Activated T-cell treated with anti-CD3 and anti-CD28 coated beads, Interleukin-2, amount 50 U/mL, for 24 hours (primary cell): ENCODE data around the gene LRRC73.
A peak's percentile ranks its signal among the peaks of the same experiment; 100 is the strongest.
"Not testable (repeated sequence)": the region's sequence is repeated elsewhere in the genome, so short reads cannot be mapped to it uniquely, and the experiment has no call there.

Source experiments
- DNase-seq: peaks from one replicate; pipeline ENCODE4 v3.0.0-alpha.2; 2020
- H3K27ac Mint-ChIP-seq: 2 replicates; pipeline ENCODE4 v1.8.0; 2020; ENCODE audit warnings: mild to moderate bottlenecking, mixed read lengths
- H3K27me3 Mint-ChIP-seq: 2 replicates; pipeline ENCODE4 v1.8.0; 2020; ENCODE audit warnings: mixed read lengths
- H3K36me3 Mint-ChIP-seq: 2 replicates; pipeline ENCODE4 v1.8.0; 2020; ENCODE audit warnings: low read depth, mixed read lengths
- H3K4me1 Mint-ChIP-seq: 2 replicates; pipeline ENCODE4 v1.8.0; 2020; ENCODE audit warnings: low read depth, mixed read lengths
- H3K4me3 Mint-ChIP-seq: 2 replicates; pipeline ENCODE4 v1.8.0; 2020; ENCODE audit warnings: mild to moderate bottlenecking, moderate library complexity, mixed read lengths
- H3K9me3 Mint-ChIP-seq: 2 replicates; pipeline ENCODE4 v1.8.0; 2020; ENCODE audit warnings: mixed read lengths

The LRRC73 gene, protein sequence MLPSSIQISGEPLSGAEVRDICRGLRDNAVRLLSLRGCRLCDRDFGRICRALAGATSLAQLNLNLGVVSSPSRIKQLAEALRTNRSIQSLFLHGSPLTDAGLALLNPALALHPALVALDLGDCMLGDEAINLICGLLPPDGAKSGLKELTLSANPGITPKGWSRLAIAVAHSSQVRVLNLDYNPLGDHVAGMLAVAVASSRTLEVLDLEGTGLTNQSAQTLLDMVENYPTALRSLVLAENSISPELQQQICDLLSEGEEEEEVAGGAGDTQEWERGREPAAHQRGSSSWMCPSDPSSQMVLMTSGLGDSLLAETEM

DNA sequence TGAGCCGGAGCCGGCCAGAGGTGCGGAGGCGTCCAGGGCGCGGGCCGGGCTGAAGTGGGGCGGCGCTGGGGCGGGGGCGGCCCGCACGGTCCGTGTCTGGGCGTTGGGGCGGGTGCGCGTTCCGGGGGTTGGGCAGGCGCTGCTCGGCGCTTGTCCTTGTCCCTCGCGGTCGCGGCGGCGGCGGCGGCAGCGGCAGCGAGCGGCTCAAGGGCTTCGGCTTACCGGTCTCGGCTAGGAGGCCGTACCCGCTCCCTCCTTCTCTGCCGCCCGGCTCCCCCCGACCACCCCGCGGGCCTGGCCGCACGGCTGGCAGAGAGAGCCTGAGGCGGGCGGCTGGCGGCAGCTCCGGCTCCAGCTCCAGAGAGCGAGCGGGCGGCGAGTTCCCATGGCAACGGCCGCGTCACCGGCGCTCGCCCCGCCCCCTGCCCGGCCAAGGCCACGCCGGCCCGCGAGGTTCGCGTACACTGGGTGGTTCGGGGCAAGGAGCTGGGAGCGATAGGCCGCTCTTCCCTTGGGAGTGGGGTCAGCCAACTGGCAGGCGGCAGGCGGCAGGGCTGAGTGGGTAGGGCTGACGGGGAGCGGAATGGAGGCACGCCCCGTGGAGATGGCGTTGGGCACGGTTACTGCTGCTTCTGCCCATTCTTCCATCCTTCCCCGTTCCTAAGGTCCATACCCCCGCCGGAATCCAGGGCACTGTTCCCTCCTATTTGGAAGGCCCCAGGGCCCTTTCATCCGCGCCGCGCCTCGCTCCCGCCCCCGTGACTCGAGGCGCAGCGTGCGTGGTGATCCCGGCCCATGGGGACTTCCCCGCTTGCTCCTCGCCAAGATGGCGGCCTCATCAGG lies at the start of gene LRRC73:
Gene LRRC73 (minus strand): TSS at position 363 of the 843 bp plus-strand sequence. CDS start 561 bp downstream, outside the sequence.
- H3K9me3 Mint-ChIP-seq, result no peaks in the 10 kb centered on the region
- peaks cover 20% of the 10 kb centered on the region for H3K27me3 Mint-ChIP-seq
- peak; percentile 88 for DNase-seq
- H3K27ac Mint-ChIP-seq, result peak within 1 kb of the TSS; percentile 66
- peaks cover 38% of the 10 kb centered on the region for H3K4me1 Mint-ChIP-seq
- H3K36me3 Mint-ChIP-seq, result peaks cover 54% of the 10 kb centered on the region
- H3K4me3 Mint-ChIP-seq, result peak within 1 kb of the TSS; percentile 70

DNA sequence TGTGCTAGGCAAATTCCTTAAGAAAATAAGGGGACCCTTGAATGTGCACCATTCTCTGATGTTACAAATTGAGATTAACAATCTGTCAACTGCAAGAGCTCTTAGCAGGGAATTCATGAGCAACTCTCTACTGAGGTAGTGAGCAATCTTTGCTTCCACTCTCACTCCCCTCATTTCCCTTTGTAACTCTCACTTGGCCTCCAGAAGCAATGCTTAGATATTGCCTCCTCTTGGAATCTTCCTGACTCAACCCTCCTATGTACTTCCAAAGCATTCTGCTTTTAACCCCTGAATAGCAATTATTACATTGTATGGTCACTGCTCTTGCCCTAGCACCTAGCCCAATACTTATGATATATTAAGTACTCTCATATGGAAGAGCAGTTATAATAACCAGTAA lies 49.2 kb upstream of the LRRC73 start:
- no peak overlapping the region for H3K4me3 Mint-ChIP-seq

DNA sequence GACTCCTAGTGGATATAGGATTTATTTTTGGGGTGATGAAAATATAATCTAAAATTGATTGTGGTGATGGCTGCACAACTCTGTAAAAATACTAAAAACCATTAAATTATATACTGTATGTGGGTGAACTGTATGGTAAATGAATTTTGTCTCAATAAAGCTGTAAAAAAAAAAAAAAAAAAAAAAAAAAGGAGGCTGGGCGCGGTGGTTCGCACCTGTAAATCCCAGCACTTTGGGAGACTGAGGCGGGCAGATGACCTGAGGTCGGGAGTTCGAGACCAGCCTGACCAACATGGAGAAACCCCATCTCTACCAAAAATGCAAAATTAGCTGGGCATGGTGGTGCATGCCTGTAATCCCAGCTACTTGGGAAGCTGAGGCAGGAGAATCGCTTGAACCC lies 47.5 kb upstream of the LRRC73 start:
- peaks cover 98% of the 10 kb centered on the region for H3K36me3 Mint-ChIP-seq
- not testable (repeated sequence) for H3K27me3 Mint-ChIP-seq, H3K9me3 Mint-ChIP-seq, H3K27ac Mint-ChIP-seq, H3K4me3 Mint-ChIP-seq, H3K4me1 Mint-ChIP-seq, DNase-seq

More for the DNA sequence above, 49.2 kb upstream of the LRRC73 start:
- Mint-ChIP-seq H3K9me3 (no peaks in the 10 kb centered on the region), H3K36me3 (peaks cover 98% of the 10 kb centered on the region), H3K27me3 (no peaks in the 10 kb centered on the region), H3K27ac (no peak overlapping the region), H3K4me1 (no peaks in the 10 kb centered on the region)
- no peak for DNase-seq

DNA sequence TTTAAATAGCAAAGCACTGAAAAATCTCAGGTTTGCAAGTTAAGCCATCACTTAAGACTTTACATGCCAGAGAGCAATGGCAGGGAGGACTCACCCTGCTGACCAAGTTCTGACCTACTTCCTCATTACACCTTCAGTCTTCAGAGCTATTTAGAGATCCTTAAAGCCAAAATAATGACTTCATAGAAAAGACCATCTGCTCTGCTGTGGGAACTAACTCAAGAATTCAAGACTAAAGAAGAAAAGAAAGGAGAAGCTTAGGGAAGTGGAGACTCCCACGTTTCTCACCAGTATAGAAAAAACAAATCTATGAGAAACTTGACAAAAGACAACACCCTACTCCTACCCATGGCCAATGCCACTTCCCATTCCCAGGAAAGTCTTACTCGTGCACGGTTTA lies 37.1 kb upstream of the LRRC73 start:
- Mint-ChIP-seq H3K9me3 (no peaks in the 10 kb centered on the region), H3K4me1 (no peaks in the 10 kb centered on the region), H3K27ac (peak overlapping the region; percentile 13)

DNA sequence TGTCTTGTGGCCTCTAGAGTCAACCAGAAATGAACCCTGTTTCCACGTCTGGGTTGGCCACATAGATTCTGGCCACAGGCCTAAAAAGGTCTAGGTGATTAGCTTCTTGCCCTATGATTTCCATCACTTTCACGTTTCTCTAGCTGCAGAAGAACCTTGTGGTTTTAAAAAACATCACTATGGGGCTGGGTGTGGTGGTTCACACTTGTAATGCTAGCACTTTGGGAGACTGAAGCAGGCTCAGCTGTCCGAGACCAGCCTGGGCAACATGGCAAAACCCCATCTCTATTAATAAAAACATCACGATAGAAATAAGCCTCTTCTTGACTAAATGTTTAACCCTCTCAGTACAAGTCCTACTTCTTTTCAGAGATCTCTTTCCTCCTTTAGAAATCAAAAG lies 34.3 kb upstream of the LRRC73 start:
- H3K27ac Mint-ChIP-seq, result no peak overlapping the region
- DNase-seq, result no peak
- no peaks in the 10 kb centered on the region for H3K4me1 Mint-ChIP-seq
- H3K36me3 Mint-ChIP-seq, result peaks cover 86% of the 10 kb centered on the region
- H3K4me3 Mint-ChIP-seq, result no peak overlapping the region
- H3K9me3 Mint-ChIP-seq, result no peaks in the 10 kb centered on the region
- H3K27me3 Mint-ChIP-seq, result no peaks in the 10 kb centered on the region

More for the DNA sequence above, 37.1 kb upstream of the LRRC73 start:
- H3K36me3 Mint-ChIP-seq, result peaks cover 92% of the 10 kb centered on the region
- no peak overlapping the region for H3K4me3 Mint-ChIP-seq
- DNase-seq, result no peak
- no peaks in the 10 kb centered on the region for H3K27me3 Mint-ChIP-seq

DNA sequence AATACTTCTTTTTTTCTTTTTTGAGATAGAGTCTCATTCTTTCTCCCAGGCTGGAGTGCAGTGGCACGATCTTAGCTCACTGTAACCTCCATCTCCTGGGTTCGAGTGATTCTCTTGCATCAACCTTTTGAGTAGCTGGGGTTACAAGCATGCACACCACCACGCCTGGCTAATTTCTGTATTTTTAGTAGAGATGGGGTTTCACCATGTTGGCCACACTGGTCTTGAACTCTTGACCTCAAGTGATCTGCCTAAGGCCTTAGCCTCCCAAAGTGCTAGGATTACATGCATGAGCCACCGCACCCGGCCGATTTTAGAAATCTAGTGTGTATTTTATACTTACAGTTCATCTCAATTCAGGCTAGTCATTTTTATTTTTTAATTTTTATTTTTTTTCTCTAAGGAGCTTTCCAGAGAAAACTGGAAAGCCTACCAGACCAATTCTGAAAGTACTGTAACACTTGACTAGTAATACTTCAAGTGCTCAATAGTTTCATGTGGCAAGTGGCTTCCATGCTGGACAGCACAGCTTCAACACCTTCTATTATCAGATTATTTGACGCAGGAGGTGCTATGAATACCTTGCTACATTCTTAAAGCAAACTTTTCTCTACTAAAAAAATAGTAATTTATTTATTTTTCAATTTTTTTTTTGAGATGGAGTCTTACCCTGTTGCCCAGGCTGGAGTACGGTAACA lies 31.8 kb upstream of the LRRC73 start:
- H3K9me3 Mint-ChIP-seq, result no peaks in the 10 kb centered on the region
- peak overlapping the region; percentile 16 for H3K27ac Mint-ChIP-seq
- no peaks in the 10 kb centered on the region for H3K27me3 Mint-ChIP-seq
- no peak for DNase-seq
- H3K36me3 Mint-ChIP-seq, result peaks cover 88% of the 10 kb centered on the region
- no peak overlapping the region for H3K4me3 Mint-ChIP-seq
- H3K4me1 Mint-ChIP-seq, result no peaks in the 10 kb centered on the region

DNA sequence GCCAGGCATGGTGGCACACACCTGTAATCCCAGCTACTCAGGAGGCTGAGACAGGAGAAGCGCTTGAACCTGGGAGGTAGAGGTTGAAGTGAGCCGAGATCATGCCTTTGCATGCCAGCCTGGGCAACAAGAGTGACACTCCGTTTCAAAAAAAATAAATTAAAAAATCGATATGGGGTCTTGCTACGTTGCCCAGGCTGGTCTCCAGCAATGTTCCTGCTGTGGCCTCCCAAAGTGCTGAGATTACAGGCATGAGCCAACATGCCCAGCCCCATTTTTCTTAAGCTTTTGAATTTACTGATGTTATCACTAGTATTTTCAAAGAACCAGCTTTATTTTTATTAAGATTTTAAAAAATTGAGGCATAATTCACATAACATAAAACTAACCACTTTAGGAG lies 30.4 kb upstream of the LRRC73 start:
- Mint-ChIP-seq H3K4me1 (no peaks in the 10 kb centered on the region), H3K9me3 (no peaks in the 10 kb centered on the region), H3K4me3 (no peak overlapping the region), H3K27ac (no peak overlapping the region), H3K27me3 (no peaks in the 10 kb centered on the region), H3K36me3 (peaks cover 88% of the 10 kb centered on the region)
- no peak for DNase-seq

DNA sequence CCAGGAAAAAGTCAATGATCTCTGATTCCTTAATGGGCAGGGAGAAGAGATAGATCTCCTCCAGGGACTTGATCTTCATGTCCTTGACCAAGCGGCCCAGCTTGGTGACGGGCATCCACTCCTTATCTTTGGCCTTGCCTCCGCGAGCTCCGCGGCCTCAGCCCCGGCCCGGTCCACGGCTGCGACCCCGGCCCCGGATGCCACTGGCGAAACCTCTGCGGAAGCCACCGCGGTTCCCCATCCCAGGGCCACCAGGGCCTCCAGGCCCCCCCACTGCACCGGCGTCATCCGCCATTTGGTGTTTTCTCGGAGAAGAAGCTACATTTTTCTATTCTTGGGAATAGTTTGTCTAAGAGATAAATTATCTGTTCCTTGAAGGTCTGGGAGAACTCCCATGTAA lies 29.3 kb upstream of the LRRC73 start:
- not testable (repeated sequence) for H3K4me1 Mint-ChIP-seq, DNase-seq, H3K27me3 Mint-ChIP-seq, H3K4me3 Mint-ChIP-seq, H3K27ac Mint-ChIP-seq, H3K9me3 Mint-ChIP-seq
- H3K36me3 Mint-ChIP-seq, result peaks cover 90% of the 10 kb centered on the region

DNA sequence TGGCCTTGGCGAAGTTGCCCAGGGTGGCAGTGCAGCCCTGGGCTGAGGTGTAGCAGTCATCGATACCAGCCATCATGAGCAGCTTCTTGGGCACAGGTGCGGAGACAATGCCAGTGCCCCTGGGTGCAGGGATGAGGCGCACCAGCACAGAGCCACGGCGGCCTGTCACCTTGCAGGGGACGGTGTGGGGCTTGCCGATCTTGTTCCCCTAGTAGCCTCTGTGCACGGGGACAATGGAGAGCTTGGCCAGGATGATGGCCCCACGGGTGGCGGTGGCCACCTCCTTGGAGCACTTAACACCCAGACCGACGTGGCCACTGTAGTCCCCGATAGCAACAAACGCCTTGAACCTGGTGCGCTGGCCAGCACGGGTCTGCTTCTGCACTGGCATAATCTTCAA lies 28.8 kb upstream of the LRRC73 start:
- not testable (repeated sequence) for H3K27me3 Mint-ChIP-seq, H3K4me1 Mint-ChIP-seq, DNase-seq, H3K9me3 Mint-ChIP-seq, H3K4me3 Mint-ChIP-seq, H3K27ac Mint-ChIP-seq
- peaks cover 91% of the 10 kb centered on the region for H3K36me3 Mint-ChIP-seq

DNA sequence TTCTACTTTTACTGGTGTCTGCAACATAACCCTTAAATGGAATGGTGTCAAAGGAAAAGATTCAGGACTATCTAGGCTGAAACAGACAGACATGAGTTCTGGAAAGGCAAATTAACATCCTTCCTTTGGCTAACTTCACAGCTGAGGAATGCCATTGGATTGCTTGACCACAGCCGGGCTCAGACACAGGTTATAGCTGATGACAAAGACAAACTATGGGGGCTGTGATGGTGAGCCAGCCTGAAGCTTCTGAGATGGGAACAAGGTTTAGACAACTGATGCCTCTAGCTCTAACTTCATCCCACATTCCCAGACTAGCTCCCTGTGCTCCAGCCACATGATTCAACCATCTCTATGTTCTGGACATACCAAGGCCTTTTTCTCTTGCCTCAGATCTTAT lies 22.1 kb upstream of the LRRC73 start:
- Mint-ChIP-seq H3K4me3 (no peak overlapping the region), H3K4me1 (no peaks in the 10 kb centered on the region), H3K27me3 (no peaks in the 10 kb centered on the region), H3K9me3 (no peaks in the 10 kb centered on the region), H3K27ac (peak overlapping the region; percentile 24), H3K36me3 (peaks cover 79% of the 10 kb centered on the region)
- no peak for DNase-seq

DNA sequence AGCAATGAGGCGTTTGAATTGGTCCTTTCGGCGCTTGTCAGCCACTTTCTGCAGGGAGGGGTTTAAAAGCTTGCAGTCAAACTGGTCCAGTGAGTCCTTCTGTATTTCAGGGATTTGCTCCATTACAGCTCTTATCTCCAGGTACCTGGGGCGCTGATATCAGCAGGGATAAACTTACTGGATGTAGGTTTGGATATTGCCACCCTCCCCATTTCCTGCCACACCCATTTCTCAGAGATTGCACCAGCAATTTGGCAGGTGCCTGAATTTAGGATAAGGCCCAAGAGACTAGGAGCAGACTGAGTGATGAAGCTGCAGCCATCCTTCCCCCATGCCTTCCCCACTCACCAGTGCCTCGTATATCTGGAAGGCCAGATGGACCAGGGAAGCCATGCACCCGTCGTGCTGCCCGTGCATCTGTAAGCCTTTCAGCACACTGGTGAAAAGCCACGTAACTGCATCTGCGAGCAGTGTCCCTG lies 14.4 kb upstream of the LRRC73 start:
- no peak overlapping the region for H3K4me3 Mint-ChIP-seq
- no peaks in the 10 kb centered on the region for H3K9me3 Mint-ChIP-seq
- DNase-seq, result no peak
- peak overlapping the region; percentile 39 for H3K27ac Mint-ChIP-seq
- no peaks in the 10 kb centered on the region for H3K27me3 Mint-ChIP-seq
- H3K4me1 Mint-ChIP-seq, result peaks cover 2% of the 10 kb centered on the region
- peaks cover 3% of the 10 kb centered on the region for H3K36me3 Mint-ChIP-seq

DNA sequence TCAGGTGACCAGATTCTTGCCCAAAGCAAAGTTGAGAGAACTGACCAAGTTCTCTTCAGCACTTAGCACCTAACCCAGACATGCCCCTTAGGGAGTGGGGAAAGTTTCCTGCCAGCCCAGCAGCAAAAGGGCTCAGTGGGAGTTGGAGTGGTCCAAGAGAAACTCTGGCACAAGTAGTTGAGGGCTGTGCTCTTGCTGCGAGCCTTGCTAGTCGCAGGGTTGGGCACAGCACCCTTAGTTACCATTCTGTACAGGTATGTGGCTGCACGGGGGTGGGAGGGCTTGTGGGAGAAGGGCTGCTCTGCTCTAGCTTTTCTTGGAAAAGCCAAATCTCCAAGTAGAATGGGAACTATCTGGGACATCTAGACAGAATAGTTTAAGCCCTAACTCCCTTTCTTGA lies 13.1 kb upstream of the LRRC73 start:
- peak overlapping the region; percentile 59 for H3K27ac Mint-ChIP-seq
- H3K9me3 Mint-ChIP-seq, result no peaks in the 10 kb centered on the region
- no peaks in the 10 kb centered on the region for H3K36me3 Mint-ChIP-seq
- H3K4me1 Mint-ChIP-seq, result peaks cover 2% of the 10 kb centered on the region
- no peak for DNase-seq
- no peaks in the 10 kb centered on the region for H3K27me3 Mint-ChIP-seq
- no peak overlapping the region for H3K4me3 Mint-ChIP-seq

DNA sequence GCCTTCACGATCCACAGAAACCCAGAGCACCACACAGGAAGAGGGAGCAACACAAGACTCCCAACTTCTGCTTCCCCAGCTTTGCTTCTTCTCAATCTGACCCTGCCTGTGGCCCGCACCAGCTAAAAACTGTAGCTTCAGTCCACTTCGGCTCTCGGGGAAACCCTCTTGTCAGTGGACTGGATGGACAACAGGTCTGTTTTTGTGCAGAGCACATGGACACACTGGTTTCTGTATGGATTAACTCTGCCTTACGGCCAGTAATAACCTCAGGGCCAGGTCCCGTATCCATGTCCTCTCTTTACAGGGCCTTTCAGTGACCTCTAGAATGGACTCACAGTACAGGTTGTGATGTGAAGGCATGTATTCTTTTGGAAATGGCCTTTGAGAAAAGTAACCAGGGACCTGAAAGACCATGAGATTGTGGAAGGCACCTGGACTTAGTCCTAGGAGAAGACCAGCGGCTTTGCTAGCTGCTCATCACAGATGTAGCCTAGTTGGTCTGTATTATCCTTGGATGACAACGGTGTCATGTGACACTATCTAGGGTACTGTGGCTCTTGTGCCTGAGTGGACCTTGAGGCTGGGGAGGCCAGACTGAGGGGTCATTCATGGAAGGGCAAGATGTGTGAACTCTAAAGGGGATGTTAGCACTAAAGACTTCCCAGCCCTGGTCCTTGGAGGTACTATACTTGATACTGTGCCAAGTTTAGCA lies 12.6 kb upstream of the LRRC73 start:
- H3K4me3 Mint-ChIP-seq, result no peak overlapping the region
- H3K27ac Mint-ChIP-seq, result peak overlapping the region; percentile 82
- no peaks in the 10 kb centered on the region for H3K27me3 Mint-ChIP-seq
- peaks cover 2% of the 10 kb centered on the region for H3K4me1 Mint-ChIP-seq
- H3K9me3 Mint-ChIP-seq, result no peaks in the 10 kb centered on the region
- DNase-seq, result no peak
- H3K36me3 Mint-ChIP-seq, result no peaks in the 10 kb centered on the region

DNA sequence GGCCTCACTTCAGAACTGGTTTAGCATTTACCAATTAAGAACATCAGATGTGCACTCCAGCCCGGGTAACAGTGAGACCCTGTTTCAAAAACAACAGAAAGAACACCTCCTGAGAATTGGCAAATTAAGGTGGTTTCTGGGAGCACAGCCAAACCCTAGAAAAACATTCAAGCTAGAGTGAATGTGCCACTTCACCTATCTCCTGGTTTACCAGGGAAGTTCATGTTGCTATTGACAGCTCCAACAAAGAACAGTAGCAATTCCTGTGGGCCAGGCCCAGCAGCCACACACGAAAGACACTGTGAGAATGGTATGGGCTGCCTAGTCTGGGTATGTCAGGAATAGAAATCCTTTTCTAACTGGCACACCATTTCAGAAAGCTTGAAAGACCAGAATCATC lies 11.7 kb upstream of the LRRC73 start:
- no peak overlapping the region for H3K4me3 Mint-ChIP-seq
- peak overlapping the region; percentile 82 for H3K27ac Mint-ChIP-seq
- H3K4me1 Mint-ChIP-seq, result peaks cover 2% of the 10 kb centered on the region
- no peaks in the 10 kb centered on the region for H3K27me3 Mint-ChIP-seq
- no peaks in the 10 kb centered on the region for H3K36me3 Mint-ChIP-seq
- no peak for DNase-seq
- H3K9me3 Mint-ChIP-seq, result no peaks in the 10 kb centered on the region
